ENCODE measurements around the gene CFAP77. TPM values are rescaled to one million over a fixed set of nuclear protein-coding genes. Genes with fewer than 3 reads are reported as not detected.
A peak's percentile ranks its signal among the peaks of the same experiment; 100 is the strongest.

Gene CFAP77
- total and polyA plus RNA-seq, 9 of the 15 experiments (the other 6 are each of a cell fraction or from before 2014, with no cell fraction given) = not detected

GRCh38 chr9:132507670-132508469 is 97.9 kb downstream of the CFAP77 start (continued):
- TF ChIP-seq, protein P1, sequence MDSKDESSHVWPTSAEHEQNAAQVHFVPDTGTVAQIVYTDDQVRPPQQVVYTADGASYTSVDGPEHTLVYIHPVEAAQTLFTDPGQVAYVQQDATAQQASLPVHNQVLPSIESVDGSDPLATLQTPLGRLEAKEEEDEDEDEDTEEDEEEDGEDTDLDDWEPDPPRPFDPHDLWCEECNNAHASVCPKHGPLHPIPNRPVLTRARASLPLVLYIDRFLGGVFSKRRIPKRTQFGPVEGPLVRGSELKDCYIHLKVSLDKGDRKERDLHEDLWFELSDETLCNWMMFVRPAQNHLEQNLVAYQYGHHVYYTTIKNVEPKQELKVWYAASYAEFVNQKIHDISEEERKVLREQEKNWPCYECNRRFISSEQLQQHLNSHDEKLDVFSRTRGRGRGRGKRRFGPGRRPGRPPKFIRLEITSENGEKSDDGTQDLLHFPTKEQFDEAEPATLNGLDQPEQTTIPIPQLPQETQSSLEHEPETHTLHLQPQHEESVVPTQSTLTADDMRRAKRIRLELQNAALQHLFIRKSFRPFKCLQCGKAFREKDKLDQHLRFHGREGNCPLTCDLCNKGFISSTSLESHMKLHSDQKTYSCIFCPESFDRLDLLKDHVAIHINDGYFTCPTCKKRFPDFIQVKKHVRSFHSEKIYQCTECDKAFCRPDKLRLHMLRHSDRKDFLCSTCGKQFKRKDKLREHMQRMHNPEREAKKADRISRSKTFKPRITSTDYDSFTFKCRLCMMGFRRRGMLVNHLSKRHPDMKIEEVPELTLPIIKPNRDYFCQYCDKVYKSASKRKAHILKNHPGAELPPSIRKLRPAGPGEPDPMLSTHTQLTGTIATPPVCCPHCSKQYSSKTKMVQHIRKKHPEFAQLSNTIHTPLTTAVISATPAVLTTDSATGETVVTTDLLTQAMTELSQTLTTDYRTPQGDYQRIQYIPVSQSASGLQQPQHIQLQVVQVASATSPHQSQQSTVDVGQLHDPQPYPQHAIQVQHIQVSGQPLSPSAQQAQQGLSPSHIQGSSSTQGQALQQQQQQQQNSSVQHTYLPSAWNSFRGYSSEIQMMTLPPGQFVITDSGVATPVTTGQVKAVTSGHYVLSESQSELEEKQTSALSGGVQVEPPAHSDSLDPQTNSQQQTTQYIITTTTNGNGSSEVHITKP (IDR thresholded peaks at IDR 0.05; ENCODE audit: partially characterized antibody) = peak; percentile 16
- TF ChIP-seq BCOR (IDR thresholded peaks at IDR 0.05) (no peak), RBM25 (IDR thresholded peaks at IDR 0.05; ENCODE audit: low read depth, low read length, severe bottlenecking) (peak; percentile 50)
- TF ChIP-seq, protein P2, sequence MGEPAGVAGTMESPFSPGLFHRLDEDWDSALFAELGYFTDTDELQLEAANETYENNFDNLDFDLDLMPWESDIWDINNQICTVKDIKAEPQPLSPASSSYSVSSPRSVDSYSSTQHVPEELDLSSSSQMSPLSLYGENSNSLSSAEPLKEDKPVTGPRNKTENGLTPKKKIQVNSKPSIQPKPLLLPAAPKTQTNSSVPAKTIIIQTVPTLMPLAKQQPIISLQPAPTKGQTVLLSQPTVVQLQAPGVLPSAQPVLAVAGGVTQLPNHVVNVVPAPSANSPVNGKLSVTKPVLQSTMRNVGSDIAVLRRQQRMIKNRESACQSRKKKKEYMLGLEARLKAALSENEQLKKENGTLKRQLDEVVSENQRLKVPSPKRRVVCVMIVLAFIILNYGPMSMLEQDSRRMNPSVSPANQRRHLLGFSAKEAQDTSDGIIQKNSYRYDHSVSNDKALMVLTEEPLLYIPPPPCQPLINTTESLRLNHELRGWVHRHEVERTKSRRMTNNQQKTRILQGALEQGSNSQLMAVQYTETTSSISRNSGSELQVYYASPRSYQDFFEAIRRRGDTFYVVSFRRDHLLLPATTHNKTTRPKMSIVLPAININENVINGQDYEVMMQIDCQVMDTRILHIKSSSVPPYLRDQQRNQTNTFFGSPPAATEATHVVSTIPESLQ (CRISPR knock-in tag; IDR thresholded peaks at IDR 0.05) = no peak
- TF ChIP-seq, protein P3, sequence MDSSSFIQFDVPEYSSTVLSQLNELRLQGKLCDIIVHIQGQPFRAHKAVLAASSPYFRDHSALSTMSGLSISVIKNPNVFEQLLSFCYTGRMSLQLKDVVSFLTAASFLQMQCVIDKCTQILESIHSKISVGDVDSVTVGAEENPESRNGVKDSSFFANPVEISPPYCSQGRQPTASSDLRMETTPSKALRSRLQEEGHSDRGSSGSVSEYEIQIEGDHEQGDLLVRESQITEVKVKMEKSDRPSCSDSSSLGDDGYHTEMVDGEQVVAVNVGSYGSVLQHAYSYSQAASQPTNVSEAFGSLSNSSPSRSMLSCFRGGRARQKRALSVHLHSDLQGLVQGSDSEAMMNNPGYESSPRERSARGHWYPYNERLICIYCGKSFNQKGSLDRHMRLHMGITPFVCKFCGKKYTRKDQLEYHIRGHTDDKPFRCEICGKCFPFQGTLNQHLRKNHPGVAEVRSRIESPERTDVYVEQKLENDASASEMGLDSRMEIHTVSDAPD (CRISPR knock-in tag; IDR thresholded peaks at IDR 0.05) = no peak
- TF ChIP-seq, protein P4, sequence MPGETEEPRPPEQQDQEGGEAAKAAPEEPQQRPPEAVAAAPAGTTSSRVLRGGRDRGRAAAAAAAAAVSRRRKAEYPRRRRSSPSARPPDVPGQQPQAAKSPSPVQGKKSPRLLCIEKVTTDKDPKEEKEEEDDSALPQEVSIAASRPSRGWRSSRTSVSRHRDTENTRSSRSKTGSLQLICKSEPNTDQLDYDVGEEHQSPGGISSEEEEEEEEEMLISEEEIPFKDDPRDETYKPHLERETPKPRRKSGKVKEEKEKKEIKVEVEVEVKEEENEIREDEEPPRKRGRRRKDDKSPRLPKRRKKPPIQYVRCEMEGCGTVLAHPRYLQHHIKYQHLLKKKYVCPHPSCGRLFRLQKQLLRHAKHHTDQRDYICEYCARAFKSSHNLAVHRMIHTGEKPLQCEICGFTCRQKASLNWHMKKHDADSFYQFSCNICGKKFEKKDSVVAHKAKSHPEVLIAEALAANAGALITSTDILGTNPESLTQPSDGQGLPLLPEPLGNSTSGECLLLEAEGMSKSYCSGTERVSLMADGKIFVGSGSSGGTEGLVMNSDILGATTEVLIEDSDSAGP (CRISPR knock-in tag; IDR thresholded peaks at IDR 0.05) = peak; percentile 82
- TF ChIP-seq, protein P5, sequence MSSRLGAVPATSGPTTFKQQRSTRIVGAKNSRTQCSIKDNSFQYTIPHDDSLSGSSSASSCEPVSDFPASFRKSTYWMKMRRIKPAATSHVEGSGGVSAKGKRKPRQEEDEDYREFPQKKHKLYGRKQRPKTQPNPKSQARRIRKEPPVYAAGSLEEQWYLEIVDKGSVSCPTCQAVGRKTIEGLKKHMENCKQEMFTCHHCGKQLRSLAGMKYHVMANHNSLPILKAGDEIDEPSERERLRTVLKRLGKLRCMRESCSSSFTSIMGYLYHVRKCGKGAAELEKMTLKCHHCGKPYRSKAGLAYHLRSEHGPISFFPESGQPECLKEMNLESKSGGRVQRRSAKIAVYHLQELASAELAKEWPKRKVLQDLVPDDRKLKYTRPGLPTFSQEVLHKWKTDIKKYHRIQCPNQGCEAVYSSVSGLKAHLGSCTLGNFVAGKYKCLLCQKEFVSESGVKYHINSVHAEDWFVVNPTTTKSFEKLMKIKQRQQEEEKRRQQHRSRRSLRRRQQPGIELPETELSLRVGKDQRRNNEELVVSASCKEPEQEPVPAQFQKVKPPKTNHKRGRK (tag; IDR thresholded peaks at IDR 0.05) = no peak

Data from K562 (cell line).